CD4-positive, alpha-beta memory T cell (primary cell): ENCODE data around the gene AGPAT4. TPM values are rescaled to one million over a fixed set of nuclear protein-coding genes. Genes with fewer than 3 reads are reported as not detected.
"Not testable (repeated sequence)": the region's sequence is repeated elsewhere in the genome, so short reads cannot be mapped to it uniquely, and the experiment has no call there.

ENCODE experiments used
- CTCF ChIA-PET: fragments of 350-600 bp; sonication (Branson Sonifier 250); formaldehyde crosslinking; loops from one replicate; lab custom pipeline; 2021; ENCODE audit warnings: inconsistent platforms; ENCODE audit not compliant: partially characterized antibody; lab: Charles Lee
- POLR2A ChIA-PET: fragments of 350-600 bp; sonication (Branson Sonifier 250); formaldehyde crosslinking; loops from one replicate; lab custom pipeline; 2021; ENCODE audit not compliant: partially characterized antibody; lab: Charles Lee
- DNase-seq, 5 donors: peaks; one replicate each; pipeline versions ENCODE4 v3.0.0 to v3.0.0-alpha.2; 2020 to 2022; ENCODE audit warnings: mixed read lengths in 1 of 5
- H3K27ac ChIP-seq: one replicate; pipeline ENCODE4 v1.7.0; 2013; ENCODE audit warnings: low read depth, low read length
- H3K27me3 ChIP-seq: 2 replicates; pipeline ENCODE4 v1.7.0; 2013; ENCODE audit warnings: mild to moderate bottlenecking, low read length, moderate library complexity; ENCODE audit not compliant: insufficient read depth
- H3K36me3 ChIP-seq: 2 replicates; pipeline ENCODE4 v1.7.0; 2013; ENCODE audit warnings: mild to moderate bottlenecking, low read length, moderate library complexity; ENCODE audit not compliant: insufficient read depth
- H3K4me1 ChIP-seq: 2 replicates; pipeline ENCODE4 v1.7.0; 2013; ENCODE audit warnings: mild to moderate bottlenecking, low read length, moderate library complexity; ENCODE audit not compliant: insufficient read depth
- H3K4me3 ChIP-seq, 2 donors: one replicate each; pipeline ENCODE4 v1.7.0; 2013; ENCODE audit warnings: low read length in 2 of 2, mild to moderate bottlenecking in 1 of 2
- H3K9me3 ChIP-seq, 2 donors: one replicate each; pipeline ENCODE4 v1.7.0; 2013; ENCODE audit warnings: low read length in 2 of 2, control low read depth in 1 of 2; ENCODE audit not compliant: control insufficient read depth in 1 of 2
- H3K27ac Mint-ChIP-seq, 7 donors: one replicate each; pipeline ENCODE4 v1.8.0; 2020 to 2021; ENCODE audit warnings: mixed read lengths in 7 of 7, mild to moderate bottlenecking in 6 of 7, inconsistent platforms in 3 of 7, moderate library complexity in 3 of 7
- H3K27me3 Mint-ChIP-seq, 2 donors: one replicate each; pipeline ENCODE4 v1.8.0; 2020 to 2021; ENCODE audit warnings: mixed read lengths in 2 of 2
- H3K36me3 Mint-ChIP-seq, 2 donors: one replicate each; pipeline ENCODE4 v1.8.0; 2020 to 2021; ENCODE audit warnings: mixed read lengths in 2 of 2, inconsistent platforms in 1 of 2, mild to moderate bottlenecking in 1 of 2
- H3K4me1 Mint-ChIP-seq, 4 donors: one replicate each; pipeline ENCODE4 v1.8.0; 2020 to 2021; ENCODE audit warnings: mixed read lengths in 4 of 4, mild to moderate bottlenecking in 1 of 4
- H3K4me3 Mint-ChIP-seq, 8 donors: one replicate each; pipeline ENCODE4 v1.8.0; 2020 to 2021; ENCODE audit warnings: mixed read lengths in 8 of 8, mild to moderate bottlenecking in 7 of 8, moderate library complexity in 6 of 8, inconsistent platforms in 3 of 8
- H3K9me3 Mint-ChIP-seq, 8 donors: one replicate each; pipeline ENCODE4 v1.8.0; 2020 to 2021; ENCODE audit warnings: mixed read lengths in 8 of 8, mild to moderate bottlenecking in 5 of 8, inconsistent platforms in 3 of 8, moderate library complexity in 1 of 8
- intact Hi-C: fragments of 100-400 bp; cut with micrococcal nuclease; formaldehyde crosslinking; loops from one replicate; pipeline ENCODE4 v1.15.1; 2023
- polyA plus RNA-seq, 2 donors: library from polyadenylated mRNA; unstranded; fragments of 300-500 nt; fragmentation: Illumina TruSeq; gene quantifications; one replicate each; pipeline ENCODE4 v1.2.3, GENCODE V29; 2021
- total RNA-seq, 2 experiments: library from RNA; stranded (reverse); gene quantifications; one replicate each; pipeline ENCODE4 v1.2.3, GENCODE V29; 2021

Gene AGPAT4
- total and polyA plus RNA-seq, 4 experiments from 2014 or later, result 3.6 to 6.9 (median 4.1) TPM

DNA sequence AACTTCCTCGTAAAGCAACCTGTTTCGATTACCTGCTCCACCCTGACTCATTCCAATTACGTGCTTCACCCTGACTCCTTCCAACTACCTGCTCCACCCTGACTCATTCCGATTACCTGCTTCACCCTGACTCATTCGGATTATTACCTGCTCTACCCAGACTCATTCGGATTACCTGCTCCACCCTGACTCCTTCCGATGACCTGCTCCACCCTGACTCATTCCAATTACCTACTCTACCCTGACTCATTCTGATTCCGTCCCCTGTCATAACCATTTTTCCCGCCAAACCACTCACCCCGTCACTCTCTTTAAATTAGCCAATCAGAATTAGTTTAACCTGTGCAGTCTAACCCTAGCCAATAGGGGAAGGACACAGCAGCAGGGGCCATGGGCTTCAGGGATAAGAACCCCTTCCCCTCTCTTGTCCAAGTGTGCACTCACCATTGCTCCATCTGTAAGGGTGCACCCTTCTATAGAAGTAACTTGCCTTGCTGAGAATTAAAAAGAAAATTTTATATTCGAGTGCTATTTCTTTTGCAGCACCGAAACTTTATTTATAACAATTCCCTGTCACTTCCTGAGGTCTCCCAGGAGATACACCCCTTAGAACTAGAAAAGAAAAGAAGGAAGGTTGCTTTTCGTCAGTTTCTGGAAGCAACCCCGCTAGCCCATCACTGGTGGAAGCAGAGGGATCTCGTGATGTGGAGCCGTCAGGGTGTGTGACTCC, 48.7 kb downstream of the AGPAT4 start:
- Mint-ChIP-seq H3K4me3 (peak overlapping the region in 5 of 8 donors; percentile 13 to 46 (median 43)), H3K27ac (peak overlapping the region; percentile 71 to 97 (median 94)), H3K4me1 (peaks cover 32 to 58% (median 49%) of the 10 kb centered on the region in 4 donors), H3K36me3 (peaks cover 8 to 20% of the 10 kb centered on the region in 2 donors)
- H3K27me3 ChIP-seq, H3K27me3 Mint-ChIP-seq, DNase-seq, H3K4me3 ChIP-seq, intact Hi-C loops, H3K9me3 Mint-ChIP-seq, POLR2A ChIA-PET, H3K36me3 ChIP-seq, H3K9me3 ChIP-seq: not testable (repeated sequence)
- Histone ChIP-seq H3K27ac (peak overlapping the region; percentile 9), H3K4me1 (peaks cover 51% of the 10 kb centered on the region)
- CTCF ChIA-PET, result interaction anchor here (1.1 kb wide), 1 partner anchor 146 kb away, joined by 3 read pairs; no protein-coding TSS in a partner anchor

DNA sequence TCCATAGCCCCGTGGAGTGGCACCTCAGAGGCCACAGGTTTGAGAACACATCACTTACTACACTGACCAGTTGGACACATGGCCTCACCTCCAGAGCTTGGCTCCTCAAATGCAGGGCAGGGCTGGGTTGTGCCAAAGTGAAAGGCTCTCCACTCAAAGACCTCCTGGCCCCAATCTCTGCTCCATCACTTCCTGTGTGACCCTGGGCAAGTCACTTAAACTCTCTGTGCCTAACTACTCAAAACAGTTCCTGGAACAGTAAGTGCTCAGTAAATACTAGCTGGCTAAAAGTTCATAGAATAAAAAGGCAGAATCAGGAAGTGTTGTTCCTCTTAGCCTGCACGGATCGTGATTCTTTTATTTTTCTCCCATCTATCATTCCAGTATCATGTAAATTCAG, 50.2 kb downstream of the AGPAT4 start:
- H3K4me1 Mint-ChIP-seq, result peaks cover 30 to 52% (median 45%) of the 10 kb centered on the region in 4 donors
- H3K4me3 ChIP-seq, result no peak overlapping the region
- peaks cover 5 to 28% of the 10 kb centered on the region in 2 donors for H3K36me3 Mint-ChIP-seq
- no peaks in the 10 kb centered on the region for H3K36me3 ChIP-seq
- no peak overlapping the region for H3K27ac ChIP-seq
- H3K9me3 ChIP-seq, result no peaks in the 10 kb centered on the region
- ChIA-PET CTCF (no interaction called here), POLR2A (no interaction called here)
- intact Hi-C loops, result no loop called here
- no peaks in the 10 kb centered on the region for H3K27me3 Mint-ChIP-seq
- H3K4me3 Mint-ChIP-seq, result peak overlapping the region in 2 of 8 donors; percentile 20 to 43
- peaks cover 0 to 1% (median 0%) of the 10 kb centered on the region in 8 donors for H3K9me3 Mint-ChIP-seq
- no peaks in the 10 kb centered on the region for H3K27me3 ChIP-seq
- no peak for DNase-seq
- H3K27ac Mint-ChIP-seq, result peak overlapping the region in 2 of 7 donors; percentile 80 to 89
- peaks cover 51% of the 10 kb centered on the region for H3K4me1 ChIP-seq

DNA sequence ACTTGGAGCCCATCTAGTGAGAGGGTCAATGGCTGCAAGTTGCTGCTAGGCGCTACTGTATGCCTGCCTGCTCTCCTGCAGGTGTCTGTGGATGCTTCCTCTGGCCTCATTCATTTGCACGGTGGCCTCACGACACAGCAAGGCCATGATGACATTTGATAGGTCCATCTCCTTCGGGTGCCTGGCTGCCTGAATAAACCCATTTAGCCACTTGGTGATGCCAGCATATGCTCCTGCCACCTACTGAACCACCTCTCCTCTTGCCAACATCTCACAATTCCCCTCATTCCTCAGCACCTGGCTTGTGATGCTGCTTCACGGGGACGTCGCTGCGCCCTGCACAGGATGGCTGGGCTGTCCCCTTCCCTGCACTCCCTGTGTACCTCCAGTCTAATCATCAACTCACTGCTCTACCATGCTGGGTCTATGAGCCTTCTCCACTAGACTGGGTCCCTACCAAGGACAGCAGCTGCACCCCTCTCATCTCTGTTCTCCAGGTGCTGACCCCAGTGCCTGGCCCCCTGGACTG, 51.1 kb downstream of the AGPAT4 start:
- Histone ChIP-seq H3K27me3 (no peaks in the 10 kb centered on the region), H3K27ac (no peak overlapping the region), H3K4me3 (no peak overlapping the region), H3K9me3 (no peaks in the 10 kb centered on the region), H3K4me1 (peaks cover 44% of the 10 kb centered on the region), H3K36me3 (no peaks in the 10 kb centered on the region)
- Mint-ChIP-seq H3K36me3 (peaks cover 6 to 36% of the 10 kb centered on the region in 2 donors), H3K4me3 (no peak overlapping the region), H3K27me3 (no peaks in the 10 kb centered on the region), H3K9me3 (peaks cover 0 to 1% (median 0%) of the 10 kb centered on the region in 8 donors), H3K4me1 (peaks cover 26 to 45% (median 38%) of the 10 kb centered on the region in 4 donors), H3K27ac (peak overlapping the region in 2 of 7 donors; percentile 47 to 67)
- ChIA-PET CTCF (no interaction called here), POLR2A (no interaction called here)
- intact Hi-C loops, result no loop called here
- no peak for DNase-seq

DNA sequence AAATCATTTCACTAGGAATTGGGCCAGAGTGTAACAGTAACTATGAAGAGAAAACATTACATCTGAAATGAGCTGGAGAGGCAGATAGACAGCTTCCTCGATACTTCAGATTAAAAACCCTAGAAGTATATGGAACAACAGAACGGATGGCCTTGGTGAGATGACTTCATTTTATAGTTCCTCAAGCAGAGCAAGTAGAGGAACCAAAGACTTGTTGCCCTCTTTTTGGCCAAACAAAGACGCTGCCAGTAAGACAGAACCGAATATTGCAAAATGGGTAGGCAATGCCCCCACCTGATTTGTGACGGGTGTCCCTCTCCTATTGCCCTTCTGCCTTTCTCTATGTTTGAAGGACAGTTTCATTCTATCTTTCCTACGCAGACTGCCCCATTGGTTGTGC, 53.5 kb downstream of the AGPAT4 start:
- CTCF ChIA-PET, result no interaction called here
- POLR2A ChIA-PET, result no interaction called here

DNA sequence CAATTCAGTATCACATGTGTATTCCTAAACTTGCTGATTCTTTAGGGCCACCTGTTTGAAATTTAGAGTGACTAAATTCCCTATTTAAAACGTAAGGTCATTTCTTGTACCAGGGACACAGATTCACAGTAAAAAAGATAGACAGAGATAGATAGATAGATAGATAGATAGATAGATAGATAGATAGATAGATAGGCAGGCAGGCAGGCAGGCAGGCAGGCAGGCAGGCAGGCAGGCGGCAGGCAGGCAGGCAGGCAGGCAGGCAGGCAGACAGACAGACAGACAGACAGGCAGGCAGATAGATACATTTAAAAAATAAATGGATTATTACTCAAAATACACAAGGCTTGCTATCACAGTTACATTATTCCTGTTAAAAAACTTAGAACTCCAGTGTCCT, 54.2 kb downstream of the AGPAT4 start:
- Histone ChIP-seq H3K27ac (no peak overlapping the region), H3K9me3 (no peaks in the 10 kb centered on the region), H3K27me3 (no peaks in the 10 kb centered on the region), H3K4me1 (peaks cover 13% of the 10 kb centered on the region), H3K36me3 (no peaks in the 10 kb centered on the region), H3K4me3 (no peak overlapping the region)
- POLR2A ChIA-PET, result no interaction called here
- no peak overlapping the region for H3K4me3 Mint-ChIP-seq
- H3K36me3 Mint-ChIP-seq, result peaks cover 23 to 57% of the 10 kb centered on the region in 2 donors
- H3K27me3 Mint-ChIP-seq, result no peaks in the 10 kb centered on the region
- no peak overlapping the region for H3K27ac Mint-ChIP-seq
- CTCF ChIA-PET, result no interaction called here
- intact Hi-C loops, result no loop called here
- peaks cover 6 to 14% (median 10%) of the 10 kb centered on the region in 4 donors for H3K4me1 Mint-ChIP-seq
- peaks cover 0 to 4% (median 0%) of the 10 kb centered on the region in 8 donors for H3K9me3 Mint-ChIP-seq
- DNase-seq, result no peak

More for the DNA sequence above, 53.5 kb downstream of the AGPAT4 start:
- H3K27ac Mint-ChIP-seq, result no peak overlapping the region
- Histone ChIP-seq H3K4me3 (no peak overlapping the region), H3K36me3 (no peaks in the 10 kb centered on the region), H3K27me3 (no peaks in the 10 kb centered on the region), H3K9me3 (no peaks in the 10 kb centered on the region), H3K27ac (no peak overlapping the region), H3K4me1 (peaks cover 19% of the 10 kb centered on the region)
- H3K4me3 Mint-ChIP-seq, result no peak overlapping the region
- peaks cover 11 to 21% (median 17%) of the 10 kb centered on the region in 4 donors for H3K4me1 Mint-ChIP-seq
- no peaks in the 10 kb centered on the region for H3K27me3 Mint-ChIP-seq
- intact Hi-C loops, result no loop called here
- H3K9me3 Mint-ChIP-seq, result peaks cover 0 to 1% (median 0%) of the 10 kb centered on the region in 8 donors
- peaks cover 20 to 57% of the 10 kb centered on the region in 2 donors for H3K36me3 Mint-ChIP-seq
- DNase-seq, result no peak

DNA sequence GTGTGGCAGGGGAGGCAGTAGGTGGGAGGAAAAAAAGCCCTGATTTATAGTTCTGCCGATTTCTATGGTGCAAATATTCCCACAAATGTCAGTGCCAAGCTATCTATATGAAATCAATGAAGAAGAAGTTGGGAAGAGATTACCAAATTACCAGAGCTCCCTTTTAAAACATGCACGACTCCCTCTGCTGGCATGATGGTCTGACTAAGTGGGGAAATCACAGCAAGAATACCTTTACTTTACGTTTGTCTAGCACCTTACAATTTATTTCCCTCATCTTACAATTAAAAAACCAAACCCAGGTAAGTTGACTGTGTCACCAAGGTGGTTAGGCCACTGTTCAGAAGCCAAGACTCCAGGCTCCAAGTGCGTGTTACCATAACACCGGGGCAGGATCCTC, 55.6 kb downstream of the AGPAT4 start:
- H3K27ac Mint-ChIP-seq, result peak overlapping the region in 2 of 7 donors; percentile 52 to 55
- H3K36me3 Mint-ChIP-seq, result peaks cover 27 to 61% of the 10 kb centered on the region in 2 donors
- H3K9me3 Mint-ChIP-seq, result peaks cover 0 to 6% (median 1%) of the 10 kb centered on the region in 8 donors
- ChIA-PET CTCF (no interaction called here), POLR2A (no interaction called here)
- no peak for DNase-seq
- no peaks in the 10 kb centered on the region for H3K4me1 ChIP-seq
- H3K27me3 Mint-ChIP-seq, result no peaks in the 10 kb centered on the region
- H3K27ac ChIP-seq, result no peak overlapping the region
- intact Hi-C loops, result no loop called here
- no peak overlapping the region for H3K4me3 Mint-ChIP-seq
- H3K36me3 ChIP-seq, result no peaks in the 10 kb centered on the region
- peaks cover 0 to 4% (median 2%) of the 10 kb centered on the region in 4 donors for H3K4me1 Mint-ChIP-seq
- H3K4me3 ChIP-seq, result no peak overlapping the region
- no peaks in the 10 kb centered on the region for H3K27me3 ChIP-seq
- no peaks in the 10 kb centered on the region for H3K9me3 ChIP-seq

DNA sequence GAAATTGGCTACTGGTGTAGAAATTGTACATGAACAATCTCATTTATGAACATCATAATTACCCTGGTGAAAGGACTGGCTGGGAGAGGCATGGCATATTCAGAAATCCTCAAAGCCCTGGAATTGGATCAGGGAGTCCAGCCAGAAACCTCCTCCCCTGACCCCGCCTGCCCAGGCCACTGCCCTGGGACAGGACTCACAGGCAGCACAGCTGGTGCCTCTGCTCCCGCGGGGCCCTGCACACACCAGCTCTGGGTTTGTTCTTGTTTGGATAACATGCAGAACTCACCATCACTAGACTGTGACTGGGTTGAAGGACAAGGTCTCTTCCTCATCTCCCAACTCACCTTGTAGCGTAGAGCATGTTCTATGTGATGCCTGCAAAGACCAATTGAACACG, 56.2 kb downstream of the AGPAT4 start:
- Histone ChIP-seq H3K27ac (no peak overlapping the region), H3K4me3 (no peak overlapping the region), H3K27me3 (no peaks in the 10 kb centered on the region), H3K9me3 (no peaks in the 10 kb centered on the region), H3K4me1 (no peaks in the 10 kb centered on the region), H3K36me3 (no peaks in the 10 kb centered on the region)
- peaks cover 0 to 6% (median 1%) of the 10 kb centered on the region in 8 donors for H3K9me3 Mint-ChIP-seq
- peaks cover 0 to 4% (median 0%) of the 10 kb centered on the region in 4 donors for H3K4me1 Mint-ChIP-seq
- no peak overlapping the region for H3K4me3 Mint-ChIP-seq
- DNase-seq, result no peak
- no peak overlapping the region for H3K27ac Mint-ChIP-seq
- no peaks in the 10 kb centered on the region for H3K27me3 Mint-ChIP-seq
- POLR2A ChIA-PET, result no interaction called here
- CTCF ChIA-PET, result no interaction called here
- H3K36me3 Mint-ChIP-seq, result peaks cover 26 to 58% of the 10 kb centered on the region in 2 donors
- intact Hi-C loops, result no loop called here
